NAMALWA (cell line): ENCODE measurements around the gene HLA-DOA.
A peak's percentile ranks its signal among the peaks of the same experiment; 100 is the strongest.

Source experiments
- DNase-seq: peaks from one replicate; pipeline ENCODE4 v3.0.0-alpha.2; 2015; ENCODE audit warnings: low spot score

The HLA-DOA gene

DNA sequence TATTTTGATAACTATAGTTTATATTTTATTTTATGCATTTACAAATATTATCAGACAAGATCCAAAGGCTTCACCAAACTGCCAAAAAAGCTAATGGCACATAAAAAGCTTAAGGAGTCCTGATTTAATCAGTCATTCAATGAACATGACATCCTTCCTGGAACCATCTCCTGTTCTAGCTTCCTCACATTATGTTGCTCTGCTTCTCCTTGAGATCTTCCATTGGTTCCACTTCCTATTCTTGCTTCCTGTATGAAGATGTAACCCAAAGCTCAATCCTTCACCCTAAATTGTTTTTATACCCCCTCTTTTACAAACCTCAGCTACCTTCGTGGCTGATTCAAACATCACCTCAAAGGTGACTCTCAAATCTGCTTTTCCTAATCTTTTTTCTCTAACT lies 45.5 kb downstream of the HLA-DOA start:
- DNase-seq: no peak

DNA sequence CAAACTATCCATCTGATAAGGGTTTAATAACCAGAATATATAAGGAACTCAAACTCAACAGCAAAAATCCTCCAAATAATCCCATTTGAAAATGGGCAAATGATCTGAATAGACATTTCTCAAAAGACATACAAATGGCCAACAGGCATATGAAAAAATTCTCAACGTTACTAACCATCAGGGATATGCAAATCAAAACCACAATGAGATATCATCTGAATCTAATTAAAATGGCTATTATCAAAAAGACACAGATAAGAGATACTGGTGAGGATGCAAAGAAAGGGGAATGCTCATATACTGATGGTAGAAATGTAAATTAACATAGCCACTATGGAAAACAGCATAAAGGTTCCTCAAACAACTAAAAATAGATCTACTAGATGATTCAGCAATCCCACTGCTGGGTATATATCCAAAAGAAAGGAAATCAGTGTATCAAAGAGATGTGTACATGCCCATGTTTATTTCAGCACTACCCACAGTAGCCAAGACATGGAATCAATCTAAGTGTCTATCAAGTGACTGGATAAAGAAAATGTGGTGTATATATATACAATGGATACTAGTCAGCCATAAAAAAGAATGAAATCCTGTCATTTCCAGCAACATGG lies 47.1 kb downstream of the HLA-DOA start:
- DNase-seq: no peak

DNA sequence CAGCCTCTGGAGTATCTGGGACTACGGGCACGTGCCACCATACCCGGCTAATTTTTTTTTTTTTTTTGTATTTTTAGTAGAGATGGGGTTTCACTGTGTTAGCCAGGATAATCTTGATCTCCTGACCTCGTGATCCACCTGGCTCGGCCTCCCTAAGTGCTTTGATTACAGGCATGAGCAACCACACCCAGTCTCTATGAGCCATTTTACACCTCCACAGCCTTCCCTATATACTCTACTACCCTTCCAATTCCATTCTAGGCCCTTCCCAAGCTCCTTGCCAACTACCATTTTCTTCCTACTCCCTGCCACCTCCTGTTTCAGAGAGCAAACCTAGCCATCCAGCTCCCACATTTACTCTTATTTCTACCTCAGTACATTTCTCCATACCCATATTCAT lies 48.8 kb downstream of the HLA-DOA start:
- DNase-seq: no peak

DNA sequence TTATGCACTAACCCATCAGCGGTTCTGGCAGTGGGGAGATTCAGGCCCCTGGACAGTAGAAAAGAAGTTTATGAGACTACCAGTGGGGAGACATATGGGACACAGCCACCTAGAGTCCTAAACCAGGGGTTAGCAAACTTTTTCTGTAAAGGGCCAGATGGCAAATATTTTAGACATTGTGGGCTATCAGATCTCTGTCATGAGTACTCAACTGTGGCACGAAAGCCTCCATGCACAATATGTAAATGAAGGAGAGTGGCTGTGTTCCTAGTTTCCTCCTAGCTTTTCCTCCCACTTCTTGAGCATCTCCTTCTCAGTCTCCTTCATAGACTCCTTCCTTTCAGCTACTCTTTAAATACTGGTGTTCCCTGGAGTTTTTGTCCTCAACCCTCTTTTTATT lies 53.2 kb downstream of the HLA-DOA start:
- peak; percentile 51 for DNase-seq

DNA sequence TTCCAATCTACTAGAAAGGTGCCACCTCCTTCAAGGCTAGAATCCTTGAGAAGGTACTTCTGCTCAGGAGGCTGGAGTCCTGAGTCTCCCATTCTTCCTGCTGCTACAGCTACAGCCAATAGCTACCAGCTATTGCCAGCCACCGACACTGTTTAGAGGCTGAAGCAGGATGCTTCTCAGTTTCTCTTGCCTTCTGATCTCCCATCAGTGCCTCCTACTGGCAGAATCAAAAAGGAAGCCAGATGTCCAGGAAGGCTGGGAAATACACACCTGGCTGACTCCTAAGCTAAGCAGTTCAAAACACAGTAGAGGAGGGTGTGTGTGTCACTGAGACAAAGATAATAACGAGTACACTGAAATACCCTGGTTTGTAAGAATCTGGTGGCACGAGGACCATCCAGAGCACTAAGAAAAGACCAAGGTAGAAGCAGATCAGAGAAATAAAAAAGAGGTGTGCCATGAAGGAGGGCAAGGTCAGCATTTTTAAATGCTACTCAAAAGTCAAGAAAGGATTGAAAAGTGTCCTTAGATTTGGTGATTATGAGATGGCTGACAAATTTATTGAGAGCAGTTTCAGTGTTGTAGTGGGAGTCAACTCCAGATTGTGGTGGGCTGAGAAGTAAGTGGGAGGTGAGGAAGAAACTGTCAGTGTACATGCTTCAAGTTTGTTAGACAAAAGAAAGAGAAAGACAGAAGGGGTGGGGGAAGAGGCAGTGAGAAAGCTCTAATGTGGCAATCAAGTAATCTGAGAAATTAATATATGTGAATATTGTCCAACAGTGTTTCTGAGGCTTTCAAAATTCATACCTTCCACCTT lies 54.2 kb downstream of the HLA-DOA start:
- peak; percentile 59 for DNase-seq

DNA sequence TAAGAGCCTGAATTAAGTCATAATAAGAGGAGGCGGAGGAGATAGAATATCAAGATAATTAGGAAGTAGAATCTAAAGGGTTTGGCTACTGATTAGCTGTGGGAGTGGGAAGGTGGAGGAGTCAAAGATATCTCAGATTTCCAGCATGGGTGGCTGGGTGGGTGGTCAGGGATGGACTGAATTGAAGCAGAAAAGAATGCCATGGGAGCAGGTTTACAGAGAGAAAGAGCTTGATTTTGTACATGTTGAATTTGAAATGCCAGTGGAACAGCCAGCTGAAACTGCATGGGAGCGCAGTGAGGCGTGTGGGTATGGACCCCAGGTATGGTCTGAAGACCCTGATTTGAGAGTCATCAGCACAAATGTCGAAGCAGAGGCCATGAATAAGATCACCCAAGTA lies 55.1 kb downstream of the HLA-DOA start:
- no peak for DNase-seq
